ENCODE results near the gene IQGAP3. TPM values are rescaled to one million over a fixed set of nuclear protein-coding genes. Genes with fewer than 3 reads are reported as not detected.
"Not testable (repeated sequence)": the region's sequence is repeated elsewhere in the genome, so short reads cannot be mapped to it uniquely, and the experiment has no call there.

IQGAP3 gene
- total RNA-seq, 1 donor from 2014 or later: 11.2 TPM

DNA sequence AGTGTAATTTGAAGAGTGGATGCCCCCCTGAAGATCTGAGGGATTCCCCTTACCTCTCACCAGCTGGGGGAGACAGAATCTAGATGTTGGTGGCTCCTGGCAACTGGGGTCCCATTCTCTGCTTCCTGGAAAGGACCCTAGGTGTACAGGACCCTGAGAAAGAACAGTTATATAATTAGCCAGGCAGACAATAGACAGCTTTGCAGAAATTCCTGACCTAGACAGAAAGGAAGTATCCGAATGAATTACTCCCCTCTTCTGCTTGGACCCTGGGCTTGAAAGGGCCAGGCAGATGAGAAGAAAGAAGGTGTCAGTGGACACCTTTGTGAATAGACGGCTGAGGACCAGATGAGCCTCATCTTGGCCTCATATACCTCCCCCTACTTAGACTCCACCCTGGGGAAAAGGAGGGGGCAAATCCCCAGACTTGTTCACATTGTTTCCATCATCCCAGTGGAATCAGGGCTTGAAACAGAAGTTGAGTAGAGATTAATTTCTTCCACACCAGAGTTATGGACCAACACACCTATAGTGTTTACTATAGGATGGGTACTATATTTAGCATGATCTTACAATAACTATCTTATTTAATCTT lies 1.8 kb upstream of the IQGAP3 start:
- peaks cover 22% of the 10 kb centered on the region for H3K4me1 Mint-ChIP-seq
- H3K27me3 Mint-ChIP-seq: peaks cover 22% of the 10 kb centered on the region
- no peak overlapping the region for H3K27ac Mint-ChIP-seq
- H3K9me3 Mint-ChIP-seq: no peaks in the 10 kb centered on the region
- DNase-seq: no peak
- intact Hi-C loops (cut with micrococcal nuclease): loop anchor here (5.0 kb wide), 2 partner anchors 33 to 37 kb away; no protein-coding TSS in a partner anchor
- no peak overlapping the region for H3K4me3 Mint-ChIP-seq
- peaks cover 6% of the 10 kb centered on the region for H3K36me3 Mint-ChIP-seq (ENCODE audit: low read depth)

DNA sequence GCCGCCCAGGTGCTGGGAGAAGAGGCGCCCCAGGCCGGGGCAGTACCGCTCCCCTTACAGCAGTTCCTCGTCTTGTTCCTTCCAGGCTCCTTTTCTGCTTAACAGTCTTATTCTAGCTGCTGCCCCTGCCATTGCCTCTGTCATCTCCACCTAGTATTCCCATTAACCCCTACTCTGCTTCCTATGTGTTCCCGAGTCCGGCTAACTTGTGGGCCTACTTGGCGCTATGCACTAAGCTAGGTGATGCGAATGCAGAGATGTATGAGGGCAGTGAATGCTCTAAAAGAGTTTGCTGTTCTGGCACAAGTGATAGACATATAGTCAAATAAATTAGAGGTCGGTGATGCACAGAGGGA lies 276 bp upstream of the IQGAP3 start:
- no peak for DNase-seq
- intact Hi-C loops (cut with micrococcal nuclease): loop anchor here (1.0 to 5.0 kb wide), 3 partner anchors 35 to 71 kb away; no protein-coding TSS in a partner anchor
- peak overlapping the region; percentile 92 for H3K4me3 Mint-ChIP-seq
- peaks cover 22% of the 10 kb centered on the region for H3K27me3 Mint-ChIP-seq
- peak overlapping the region; percentile 77 for H3K27ac Mint-ChIP-seq
- peaks cover 6% of the 10 kb centered on the region for H3K36me3 Mint-ChIP-seq (ENCODE audit: low read depth)
- H3K9me3 Mint-ChIP-seq: no peaks in the 10 kb centered on the region
- peaks cover 22% of the 10 kb centered on the region for H3K4me1 Mint-ChIP-seq

DNA sequence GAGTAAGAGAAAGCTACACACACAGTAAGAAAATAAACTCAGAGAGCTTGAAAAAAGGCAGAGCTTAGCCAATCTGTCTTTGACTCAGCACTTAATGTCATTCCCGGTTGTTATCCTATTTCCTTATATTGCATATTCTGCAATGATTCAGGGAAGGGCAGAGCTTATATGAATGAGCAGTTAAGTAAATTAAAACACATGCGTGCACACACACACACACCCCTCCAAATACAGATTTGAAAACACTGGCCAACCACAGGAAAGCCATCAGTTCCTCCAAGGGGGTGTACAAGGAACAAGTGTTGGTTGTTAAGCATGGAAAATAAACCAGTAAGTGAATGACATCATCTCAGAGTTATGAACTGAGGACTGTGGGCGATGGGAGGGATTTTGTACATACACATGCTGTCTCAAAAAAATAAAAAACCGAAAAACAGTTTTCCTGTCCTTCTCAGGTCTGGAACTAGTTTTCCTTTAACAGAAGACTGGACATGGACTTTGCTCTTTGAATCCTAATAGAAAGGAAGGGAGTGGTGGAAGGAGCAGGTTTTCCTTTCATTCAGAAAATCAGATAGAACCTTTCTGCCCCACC lies 1.0 kb downstream of the IQGAP3 start:
- H3K27ac Mint-ChIP-seq: peak overlapping the region; percentile 48

DNA sequence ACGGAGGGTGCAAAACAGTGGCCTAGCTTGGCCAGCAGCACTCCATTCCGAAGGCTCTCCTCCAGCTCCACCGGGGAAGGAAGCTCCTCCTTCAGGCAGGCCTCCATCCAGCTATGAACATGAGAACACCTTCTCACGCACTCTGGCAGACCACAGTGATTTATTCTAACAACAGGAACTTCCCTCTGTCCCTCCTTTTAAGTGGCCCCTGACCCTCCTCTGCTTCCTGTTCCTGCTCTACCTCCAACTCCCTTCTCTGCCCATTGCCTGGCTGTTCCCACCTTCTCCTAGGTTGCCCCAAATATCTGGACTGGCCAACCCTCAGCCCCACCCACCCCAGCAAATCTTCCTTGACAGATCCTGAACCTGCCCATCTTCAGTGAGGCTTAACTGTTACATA lies 5.9 kb downstream of the IQGAP3 start:
- DNase-seq: no peak
- intact Hi-C loops (cut with micrococcal nuclease): loop anchor here (5.0 kb wide), 1 partner anchor 39 kb away; no protein-coding TSS in a partner anchor
- Mint-ChIP-seq H3K27me3 (no peaks in the 10 kb centered on the region), H3K36me3 (ENCODE audit: low read depth) (peaks cover 13% of the 10 kb centered on the region), H3K9me3 (no peaks in the 10 kb centered on the region), H3K4me3 (no peak overlapping the region), H3K27ac (no peak overlapping the region), H3K4me1 (peaks cover 8% of the 10 kb centered on the region)

More for the DNA sequence above, 1.0 kb downstream of the IQGAP3 start:
- Mint-ChIP-seq H3K27me3 (peaks cover 21% of the 10 kb centered on the region), H3K4me1 (peaks cover 22% of the 10 kb centered on the region), H3K9me3 (no peaks in the 10 kb centered on the region), H3K4me3 (peak overlapping the region; percentile 92), H3K36me3 (ENCODE audit: low read depth) (peaks cover 6% of the 10 kb centered on the region)
- intact Hi-C loops (cut with micrococcal nuclease): loop anchor here (5.0 kb wide), 2 partner anchors 34 to 36 kb away; no protein-coding TSS in a partner anchor
- DNase-seq: no peak

DNA sequence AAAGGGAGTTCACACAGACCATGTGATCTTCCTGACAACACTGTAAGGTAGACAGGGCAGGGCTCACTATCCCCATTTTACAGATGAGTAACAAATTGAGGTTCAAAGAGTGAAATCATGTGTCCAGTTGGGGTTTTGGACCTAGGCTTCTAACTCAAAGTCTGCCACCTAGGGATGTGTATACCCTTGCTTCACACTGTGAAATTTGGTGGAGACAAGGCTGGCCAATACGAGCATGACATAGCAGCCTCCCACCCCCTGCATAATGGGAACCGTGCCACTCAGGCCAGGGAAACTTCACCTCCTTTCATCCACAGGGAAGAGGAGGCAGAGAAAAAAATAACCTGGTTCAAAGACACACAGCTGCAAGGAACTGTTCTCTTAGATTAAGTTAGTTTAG lies 6.8 kb downstream of the IQGAP3 start:
- Mint-ChIP-seq H3K9me3 (no peaks in the 10 kb centered on the region), H3K27me3 (no peaks in the 10 kb centered on the region), H3K27ac (no peak overlapping the region), H3K4me1 (no peaks in the 10 kb centered on the region), H3K36me3 (ENCODE audit: low read depth) (peaks cover 14% of the 10 kb centered on the region), H3K4me3 (no peak overlapping the region)
- DNase-seq: no peak
- intact Hi-C loops (cut with micrococcal nuclease): loop anchor here (5.0 kb wide), 1 partner anchor 38 kb away; no protein-coding TSS in a partner anchor

DNA sequence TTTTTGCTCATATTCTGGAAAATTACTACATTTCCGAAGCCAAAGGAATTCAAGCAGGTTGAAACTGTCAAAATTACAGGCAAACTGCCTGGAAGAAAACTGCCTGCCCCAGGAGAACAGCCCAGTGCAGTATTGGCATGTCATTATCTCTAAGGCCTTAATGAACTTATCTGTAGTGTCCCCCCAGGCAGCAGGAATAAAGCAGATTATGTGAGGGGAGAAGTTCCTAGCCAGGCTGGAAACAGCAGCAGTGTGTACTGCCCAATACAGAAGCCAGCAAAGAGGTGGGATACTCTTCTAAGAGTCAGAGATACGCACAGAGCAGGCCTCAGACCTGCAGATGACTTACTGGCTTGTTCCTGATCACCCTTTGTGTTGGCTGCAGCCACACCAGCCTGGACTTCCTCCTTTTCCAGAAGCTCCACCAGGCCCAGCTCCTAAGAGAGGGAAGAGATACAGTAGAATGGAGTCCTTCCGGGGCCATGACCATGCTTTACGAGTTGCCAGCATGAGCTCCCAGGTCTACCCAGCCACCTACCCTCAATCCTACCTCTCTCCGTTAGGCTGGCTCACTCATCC lies 11.7 kb downstream of the IQGAP3 start:
- Mint-ChIP-seq H3K4me3 (no peak overlapping the region), H3K27ac (no peak overlapping the region), H3K36me3 (ENCODE audit: low read depth) (peaks cover 13% of the 10 kb centered on the region), H3K4me1 (no peaks in the 10 kb centered on the region), H3K27me3 (no peaks in the 10 kb centered on the region), H3K9me3 (no peaks in the 10 kb centered on the region)
- DNase-seq: no peak
- intact Hi-C loops (cut with micrococcal nuclease): no loop called here

DNA sequence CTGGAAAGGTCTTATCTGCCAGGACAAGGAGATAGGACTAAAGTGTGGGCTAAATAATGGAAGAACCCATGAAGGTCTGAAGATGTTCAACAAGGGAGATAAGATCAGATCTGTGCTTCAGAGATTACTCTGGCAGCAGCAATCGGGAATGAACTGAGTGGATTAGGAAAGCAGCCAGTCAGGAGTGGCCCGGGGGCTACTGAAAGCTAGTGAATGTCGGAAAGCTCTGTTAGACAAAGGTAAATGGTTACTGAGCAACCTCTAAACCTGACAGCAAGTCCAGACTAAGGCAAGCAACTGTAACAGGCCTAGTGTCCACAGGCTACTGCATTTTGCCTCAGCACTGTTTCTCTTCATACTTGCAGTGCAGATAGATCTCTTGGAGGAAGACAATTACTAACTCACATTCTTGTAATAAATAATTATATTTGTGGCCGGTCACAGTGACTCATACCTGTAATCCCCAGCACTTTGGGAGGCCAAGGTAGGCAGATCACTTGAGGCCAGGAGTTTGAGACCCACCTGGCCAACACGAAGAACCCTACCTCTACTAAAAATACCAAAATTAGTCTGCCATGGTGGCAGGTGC lies 12.5 kb downstream of the IQGAP3 start:
- no peak for DNase-seq
- no peak overlapping the region for H3K4me3 Mint-ChIP-seq

DNA sequence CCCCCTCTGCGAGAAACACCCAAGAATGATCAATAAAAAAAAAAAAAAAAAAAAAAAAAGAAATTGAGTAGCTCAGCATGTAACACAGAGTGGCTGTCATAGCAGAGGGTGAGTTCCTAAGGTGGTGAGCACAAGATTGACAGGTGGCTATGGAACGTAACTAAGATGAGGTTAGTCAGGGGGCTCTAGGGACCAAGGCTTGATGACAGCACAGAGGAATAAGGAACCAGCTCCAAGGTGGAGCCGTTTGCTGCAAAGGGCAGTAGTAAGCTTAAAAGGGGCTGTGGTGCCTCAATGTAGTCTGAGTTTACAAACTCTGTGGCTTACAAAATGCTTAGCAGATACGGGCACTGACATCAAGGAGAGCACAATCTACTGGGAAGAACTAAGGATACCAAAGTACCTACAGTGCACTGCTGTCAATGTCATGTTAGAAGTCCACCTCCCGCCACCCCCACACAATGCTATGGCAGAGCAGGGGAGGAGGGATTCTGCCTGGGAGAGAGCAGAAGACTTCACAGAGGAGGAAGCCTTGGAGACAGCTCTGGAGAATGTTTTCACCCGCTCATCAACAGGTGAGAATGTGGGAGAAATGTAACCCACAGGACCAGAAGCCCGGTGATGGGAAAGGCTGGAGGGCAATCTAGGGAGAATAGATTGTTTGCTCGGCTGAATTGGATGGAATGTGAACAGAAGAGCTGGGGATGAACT lies 13.1 kb downstream of the IQGAP3 start:
- Mint-ChIP-seq H3K27me3 (no peaks in the 10 kb centered on the region), H3K9me3 (no peaks in the 10 kb centered on the region)
- intact Hi-C loops (cut with micrococcal nuclease): no loop called here

More for the DNA sequence above, 12.5 kb downstream of the IQGAP3 start:
- Mint-ChIP-seq H3K4me1 (no peaks in the 10 kb centered on the region), H3K9me3 (no peaks in the 10 kb centered on the region), H3K27ac (no peak overlapping the region), H3K36me3 (ENCODE audit: low read depth) (peaks cover 11% of the 10 kb centered on the region), H3K27me3 (no peaks in the 10 kb centered on the region)
- intact Hi-C loops (cut with micrococcal nuclease): no loop called here

DNA sequence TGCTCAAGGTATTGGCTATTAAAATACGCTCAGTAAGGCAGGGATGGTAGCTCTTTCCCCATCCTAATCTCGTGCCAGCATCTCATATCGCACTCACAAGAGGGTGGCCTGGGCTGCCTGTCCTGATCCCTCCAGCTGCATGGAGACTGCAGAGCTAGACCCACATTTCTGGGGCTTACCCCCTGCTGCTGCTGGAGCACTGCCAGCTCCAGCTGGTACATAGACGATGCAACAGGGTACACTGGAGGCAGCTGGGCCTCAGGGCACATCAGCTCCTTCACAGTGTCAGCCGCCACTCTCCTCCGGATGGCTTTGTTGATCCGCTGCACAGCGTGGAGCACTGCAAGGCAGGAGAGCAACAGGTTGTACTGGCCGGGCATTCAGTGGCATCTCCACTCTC lies 16.0 kb downstream of the IQGAP3 start:
- Mint-ChIP-seq H3K4me3 (no peak overlapping the region), H3K27me3 (no peaks in the 10 kb centered on the region), H3K27ac (no peak overlapping the region), H3K9me3 (no peaks in the 10 kb centered on the region), H3K36me3 (ENCODE audit: low read depth) (peaks cover 10% of the 10 kb centered on the region), H3K4me1 (no peaks in the 10 kb centered on the region)
- intact Hi-C loops (cut with micrococcal nuclease): no loop called here
- no peak for DNase-seq

More for the DNA sequence above, 13.1 kb downstream of the IQGAP3 start:
- no peak overlapping the region for H3K27ac Mint-ChIP-seq
- H3K4me3 Mint-ChIP-seq: no peak overlapping the region
- no peak for DNase-seq
- H3K36me3 Mint-ChIP-seq (ENCODE audit: low read depth): peaks cover 11% of the 10 kb centered on the region
- no peaks in the 10 kb centered on the region for H3K4me1 Mint-ChIP-seq

DNA sequence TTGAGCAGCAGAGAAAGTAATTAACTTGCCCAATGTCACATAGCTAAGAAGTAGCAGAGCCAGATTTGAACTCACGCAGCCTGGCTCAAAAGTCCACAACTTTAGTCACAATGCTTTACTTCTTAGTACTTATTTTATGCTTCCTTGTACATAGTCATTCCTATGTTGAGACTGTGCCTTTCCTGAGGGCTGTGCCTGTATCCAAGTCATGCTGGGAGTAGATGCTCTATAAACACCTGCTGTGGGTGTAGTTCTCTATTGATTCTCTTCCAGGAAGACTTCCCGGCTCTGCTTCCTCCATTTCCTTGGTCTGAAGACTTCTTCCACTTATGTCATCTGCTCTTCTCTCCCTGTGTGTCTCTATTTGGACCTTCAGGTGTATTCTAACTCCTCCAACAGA lies 16.6 kb downstream of the IQGAP3 start:
- intact Hi-C loops (cut with micrococcal nuclease): no loop called here
- no peaks in the 10 kb centered on the region for H3K9me3 Mint-ChIP-seq
- H3K4me1 Mint-ChIP-seq: no peaks in the 10 kb centered on the region
- DNase-seq: no peak
- H3K36me3 Mint-ChIP-seq (ENCODE audit: low read depth): peaks cover 10% of the 10 kb centered on the region
- H3K27ac Mint-ChIP-seq: no peak overlapping the region
- H3K27me3 Mint-ChIP-seq: no peaks in the 10 kb centered on the region
- no peak overlapping the region for H3K4me3 Mint-ChIP-seq

DNA sequence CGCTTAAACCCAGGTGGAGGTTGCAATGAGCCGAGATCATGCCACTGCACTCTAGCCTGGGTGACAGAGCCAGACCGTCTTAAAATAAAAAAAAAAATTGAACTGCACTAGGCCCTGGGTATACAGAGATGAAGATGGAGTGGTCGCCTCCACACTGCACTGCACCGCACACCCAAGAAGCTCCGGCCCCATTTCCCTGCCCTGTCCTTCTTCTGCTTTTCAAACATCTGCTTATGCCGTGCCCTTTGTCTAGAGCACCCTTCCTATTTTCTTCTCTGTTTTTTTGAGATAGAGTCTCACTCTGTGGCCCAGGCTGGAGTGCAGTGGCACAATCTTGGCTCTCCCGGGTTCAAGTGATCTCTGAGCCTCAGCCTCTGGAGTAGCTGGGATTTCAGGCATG lies 17.4 kb downstream of the IQGAP3 start:
- Mint-ChIP-seq H3K36me3 (ENCODE audit: low read depth) (peaks cover 9% of the 10 kb centered on the region), H3K4me1 (no peaks in the 10 kb centered on the region), H3K27ac (no peak overlapping the region), H3K9me3 (no peaks in the 10 kb centered on the region), H3K4me3 (no peak overlapping the region), H3K27me3 (no peaks in the 10 kb centered on the region)
- intact Hi-C loops (cut with micrococcal nuclease): no loop called here
- no peak for DNase-seq

DNA sequence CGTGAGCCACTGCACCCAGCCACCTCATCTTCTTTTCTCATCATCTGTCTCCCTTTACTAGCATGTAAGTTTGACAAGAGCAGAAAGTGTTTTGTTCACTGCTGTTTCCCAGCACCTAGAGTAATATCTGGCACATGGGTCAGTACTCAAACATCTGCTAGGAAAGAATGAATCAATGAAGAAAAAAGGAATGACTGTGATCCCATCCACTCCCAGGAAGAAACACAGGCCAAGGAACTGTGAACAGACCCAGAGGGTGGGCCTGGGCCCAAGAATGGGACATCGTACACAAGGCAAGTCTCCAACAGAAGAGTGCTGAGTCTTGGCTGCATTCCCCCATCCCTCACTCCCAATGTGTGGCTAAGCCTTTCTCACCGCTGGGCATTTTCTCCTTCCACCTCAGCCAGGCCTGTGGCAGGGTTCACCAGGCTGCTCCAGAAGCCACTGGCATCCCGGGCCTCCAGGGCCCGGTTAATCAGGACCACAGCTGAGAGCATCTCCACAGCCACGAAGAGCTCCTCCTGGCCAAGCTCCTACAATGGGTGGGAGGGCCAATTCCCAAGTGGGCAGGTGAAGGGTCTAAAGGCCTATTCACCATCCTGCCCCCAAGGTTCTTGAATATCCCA lies 18.4 kb downstream of the IQGAP3 start:
- Mint-ChIP-seq H3K36me3 (ENCODE audit: low read depth) (peaks cover 10% of the 10 kb centered on the region), H3K27ac (no peak overlapping the region), H3K4me1 (no peaks in the 10 kb centered on the region), H3K9me3 (no peaks in the 10 kb centered on the region), H3K27me3 (no peaks in the 10 kb centered on the region), H3K4me3 (no peak overlapping the region)
- no peak for DNase-seq
- intact Hi-C loops (cut with micrococcal nuclease): no loop called here

DNA sequence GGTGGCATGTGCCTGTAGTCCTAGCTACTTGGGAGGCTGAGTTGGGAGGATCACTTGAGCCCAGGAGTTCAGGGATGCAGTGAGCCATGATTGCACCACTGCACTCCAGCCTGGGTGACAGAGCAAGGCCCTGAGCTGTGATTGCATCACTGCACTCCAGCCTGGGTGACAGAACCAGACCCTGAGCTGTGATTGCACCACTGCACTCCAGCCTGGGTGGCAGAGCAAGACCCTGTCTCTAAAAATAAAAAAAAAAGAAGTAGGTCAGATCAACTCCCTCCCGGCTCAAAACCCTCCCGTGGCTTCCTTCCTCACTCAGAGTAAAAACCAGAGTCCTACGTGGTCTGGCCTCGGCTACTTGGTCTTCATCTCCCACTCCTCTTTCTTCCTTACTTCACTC lies 19.4 kb downstream of the IQGAP3 start:
- H3K27ac Mint-ChIP-seq; H3K27me3 Mint-ChIP-seq; DNase-seq; H3K4me3 Mint-ChIP-seq; H3K9me3 Mint-ChIP-seq; H3K4me1 Mint-ChIP-seq; intact Hi-C loops (cut with micrococcal nuclease): not testable (repeated sequence)
- peaks cover 10% of the 10 kb centered on the region for H3K36me3 Mint-ChIP-seq (ENCODE audit: low read depth)
